HepG2 (cell line): ENCODE results near the gene C16orf95. TPM values are rescaled to one million over a fixed set of nuclear protein-coding genes. Genes with fewer than 3 reads are reported as not detected.

Experiments used
- ATF7-NPFF ChIP-seq: sonication (generic); formaldehyde crosslinking; IDR thresholded peaks from 2 replicates; pipeline ENCODE4 v1.8.1; 2023; ENCODE audit warnings: mild to moderate bottlenecking, low read depth, missing genetic modification reagents, moderate library complexity
- BRCA1 ChIP-seq: sonication (generic); formaldehyde crosslinking; IDR thresholded peaks from 2 replicates; pipeline ENCODE4 v1.4.0; 2020; ENCODE audit warnings: missing genetic modification reagents
- ERF ChIP-seq: IDR thresholded peaks from 2 replicates; pipeline ENCODE4 v1.6.1; 2018; ENCODE audit warnings: missing biosample characterization, missing genetic modification reagents
- ESRRA ChIP-seq: sonication (generic); formaldehyde crosslinking; IDR thresholded peaks from 2 replicates; pipeline ENCODE4 v1.5.1; 2020; ENCODE audit warnings: mild to moderate bottlenecking, low read depth, missing genetic modification reagents
- KDM5A ChIP-seq: fragments of 200-600 bp; sonication (generic); IDR thresholded peaks from 2 replicates; pipeline ENCODE4 v1.7.0; 2018; ENCODE audit warnings: antibody characterized with exemption, mild to moderate bottlenecking, low read length, borderline replicate concordance
- NBN ChIP-seq: fragments of 450-650 bp; conservative IDR thresholded peaks from 2 replicates; pipeline ENCODE4 v1.6.1; 2017
- POGZ ChIP-seq: sonication (generic); formaldehyde crosslinking; IDR thresholded peaks from 2 replicates; pipeline ENCODE4 v1.4.0; 2020; ENCODE audit warnings: mild to moderate bottlenecking, missing genetic modification reagents
- PRDM4 ChIP-seq: sonication (generic); formaldehyde crosslinking; IDR thresholded peaks from 2 replicates; pipeline ENCODE4 v1.9.0; 2021; ENCODE audit warnings: missing genetic modification reagents, borderline replicate concordance
- SRSF9 ChIP-seq: fragments of 200-400 bp; formaldehyde crosslinking; IDR thresholded peaks from 2 replicates; pipeline ENCODE4 v1.6.1; 2018; ENCODE audit warnings: borderline replicate concordance, mild to moderate bottlenecking, low read depth, low read length; ENCODE audit not compliant: insufficient read depth, poor library complexity, severe bottlenecking
- ZBTB10 ChIP-seq: sonication (generic); formaldehyde crosslinking; IDR thresholded peaks from 2 replicates; pipeline ENCODE4 v1.4.0; 2020; ENCODE audit warnings: missing genetic modification reagents, borderline replicate concordance
- ZNF136 ChIP-seq: sonication (generic); formaldehyde crosslinking; IDR thresholded peaks from 2 replicates; pipeline ENCODE4 v1.8.1; 2022; ENCODE audit warnings: low read depth, mild to moderate bottlenecking, moderate library complexity, missing genetic modification reagents
- ZNF510 ChIP-seq: sonication (generic); formaldehyde crosslinking; IDR thresholded peaks from 2 replicates; pipeline ENCODE4 v1.4.0; 2020; ENCODE audit warnings: low read depth, mild to moderate bottlenecking, missing genetic modification reagents
- ZNF572 ChIP-seq: sonication (generic); formaldehyde crosslinking; IDR thresholded peaks from 2 replicates; pipeline ENCODE4 v1.5.1; 2020; ENCODE audit warnings: mild to moderate bottlenecking, missing genetic modification reagents
- ZNF891 ChIP-seq: sonication (generic); formaldehyde crosslinking; IDR thresholded peaks from 2 replicates; pipeline ENCODE4 v1.5.0; 2020; ENCODE audit warnings: mild to moderate bottlenecking, missing genetic modification reagents
- ZUFSP ChIP-seq: sonication (generic); formaldehyde crosslinking; IDR thresholded peaks from 2 replicates; pipeline ENCODE4 v1.9.0; 2021; ENCODE audit warnings: missing genetic modification reagents, mild to moderate bottlenecking, borderline replicate concordance
- polyA plus RNA-seq, 8 experiments: library from polyadenylated mRNA; depleted of rRNA in 3 of 8; stranded (reverse) in 7 of 8; unstranded in 1 of 8; fragments of >200 nt; fragmentation: Illumina TruSeq in 4 of 8; extraction: Trizol in 4 of 8; gene quantifications; 2 replicates each; pipeline versions ENCODE4 v1.2.1 to v1.2.3, GENCODE V29; 2011 to 2016; ENCODE audit warnings: low read depth in 4 of 8, missing spikeins in 1 of 8, mixed read lengths in 1 of 8; ENCODE audit not compliant: insufficient read depth in 1 of 8
- total RNA-seq, 5 experiments: library from RNA; depleted of rRNA; stranded (reverse); fragments of >200 nt; fragmentation: Illumina TruSeq; extraction: Trizol; gene quantifications; 2 replicates each; pipeline ENCODE4 v1.2.3, GENCODE V29; 2016; ENCODE audit warnings: low read depth in 1 of 5

C16orf95 gene
- total and polyA plus RNA-seq, 2 of the 13 experiments (the other 11 are each of a cell fraction or from before 2014, with no cell fraction given) = 2.8 to 8.6 TPM

- TF ChIP-seq ZNF572 (0 out of 2 replicates have a peak, but pooled peaks have one; percentile 47), ZNF510 (no peak), ZUFSP (CRISPR knock-in tag) (no peak), KDM5A (peak; percentile 93; the same call in 1 of the 2 replicates), ZNF136 (CRISPR knock-in tag) (no peak), ESRRA (CRISPR knock-in tag) (no peak), NBN (no peak), PRDM4 (no peak), ATF7-NPFF (peak; percentile 70; the same call in 1 of the 2 replicates), SRSF9 (no peak), ZNF891 (CRISPR knock-in tag) (peak; percentile 3; the same call in 1 of the 2 replicates), POGZ (no peak), ZBTB10 (no peak), ERF (CRISPR knock-in tag) (no peak), BRCA1 (CRISPR knock-in tag) (no peak)
These were observed 805 bp upstream of the C16orf95 start (continued) for GRCh38 chr16:87317750-87318644.
